ENCODE measurements around the gene LRRC39. TPM values are rescaled to one million over a fixed set of nuclear protein-coding genes. Genes with fewer than 3 reads are reported as not detected.
A peak's percentile ranks its signal among the peaks of the same experiment; 100 is the strongest.

The LRRC39 gene
- total RNA-seq, 1 donor from 2014 or later = 0.73 TPM

GRCh38 chr1:100131623-100132022 lies 46.4 kb downstream of the LRRC39 start:
- no peaks in the 10 kb centered on the region for H3K36me3 Mint-ChIP-seq (ENCODE audit: unreplicated experiment)
- H3K27me3 Mint-ChIP-seq (ENCODE audit: unreplicated experiment) = no peaks in the 10 kb centered on the region
- no peak for DNase-seq (ENCODE audit: extremely low spot score, unreplicated experiment)
- peaks cover 29% of the 10 kb centered on the region for H3K4me1 Mint-ChIP-seq (ENCODE audit: unreplicated experiment)
- H3K4me3 Mint-ChIP-seq (ENCODE audit: unreplicated experiment) = peak overlapping the region; percentile 98
- TF ChIP-seq, protein P1, sequence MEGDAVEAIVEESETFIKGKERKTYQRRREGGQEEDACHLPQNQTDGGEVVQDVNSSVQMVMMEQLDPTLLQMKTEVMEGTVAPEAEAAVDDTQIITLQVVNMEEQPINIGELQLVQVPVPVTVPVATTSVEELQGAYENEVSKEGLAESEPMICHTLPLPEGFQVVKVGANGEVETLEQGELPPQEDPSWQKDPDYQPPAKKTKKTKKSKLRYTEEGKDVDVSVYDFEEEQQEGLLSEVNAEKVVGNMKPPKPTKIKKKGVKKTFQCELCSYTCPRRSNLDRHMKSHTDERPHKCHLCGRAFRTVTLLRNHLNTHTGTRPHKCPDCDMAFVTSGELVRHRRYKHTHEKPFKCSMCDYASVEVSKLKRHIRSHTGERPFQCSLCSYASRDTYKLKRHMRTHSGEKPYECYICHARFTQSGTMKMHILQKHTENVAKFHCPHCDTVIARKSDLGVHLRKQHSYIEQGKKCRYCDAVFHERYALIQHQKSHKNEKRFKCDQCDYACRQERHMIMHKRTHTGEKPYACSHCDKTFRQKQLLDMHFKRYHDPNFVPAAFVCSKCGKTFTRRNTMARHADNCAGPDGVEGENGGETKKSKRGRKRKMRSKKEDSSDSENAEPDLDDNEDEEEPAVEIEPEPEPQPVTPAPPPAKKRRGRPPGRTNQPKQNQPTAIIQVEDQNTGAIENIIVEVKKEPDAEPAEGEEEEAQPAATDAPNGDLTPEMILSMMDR (IDR thresholded peaks at IDR 0.05) = no peak
- no peak overlapping the region for H3K27ac Mint-ChIP-seq (ENCODE audit: unreplicated experiment)
- no peaks in the 10 kb centered on the region for H3K9me3 Mint-ChIP-seq (ENCODE audit: unreplicated experiment)

- H3K4me3 Mint-ChIP-seq (ENCODE audit: unreplicated experiment) = no peak overlapping the region
- no peaks in the 10 kb centered on the region for H3K36me3 Mint-ChIP-seq (ENCODE audit: unreplicated experiment)
- no peaks in the 10 kb centered on the region for H3K27me3 Mint-ChIP-seq (ENCODE audit: unreplicated experiment)
- H3K9me3 Mint-ChIP-seq (ENCODE audit: unreplicated experiment) = no peaks in the 10 kb centered on the region
- DNase-seq (ENCODE audit: extremely low spot score, unreplicated experiment) = no peak
- H3K4me1 Mint-ChIP-seq (ENCODE audit: unreplicated experiment) = peaks cover 29% of the 10 kb centered on the region
- TF ChIP-seq, protein P1 (IDR thresholded peaks at IDR 0.05) = no peak
- no peak overlapping the region for H3K27ac Mint-ChIP-seq (ENCODE audit: unreplicated experiment)
These were observed 47.4 kb downstream of the LRRC39 start for GRCh38 chr1:100130552-100131077.

DNA sequence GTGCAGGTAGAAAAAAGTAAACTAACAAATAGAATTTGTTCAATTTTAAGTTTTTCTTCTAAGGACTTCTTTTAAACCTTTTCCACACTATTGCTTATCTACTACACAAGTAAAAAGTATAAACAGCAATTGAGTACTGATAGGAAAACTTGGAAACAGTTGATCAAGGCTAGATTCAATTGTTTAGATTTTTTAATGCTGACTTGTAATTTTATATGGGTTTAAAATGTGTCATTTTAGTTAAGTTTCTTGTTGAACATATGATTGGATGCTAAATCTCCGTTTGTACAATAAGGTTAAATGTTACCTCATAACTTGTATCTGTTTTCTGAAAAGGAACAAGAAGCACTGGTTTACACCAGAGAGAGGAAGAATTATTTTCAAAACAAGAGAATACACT lies 50.8 kb downstream of the LRRC39 start:
- Mint-ChIP-seq H3K4me1 (ENCODE audit: unreplicated experiment) (peaks cover 8% of the 10 kb centered on the region), H3K9me3 (ENCODE audit: unreplicated experiment) (no peaks in the 10 kb centered on the region), H3K27ac (ENCODE audit: unreplicated experiment) (no peak overlapping the region), H3K4me3 (ENCODE audit: unreplicated experiment) (no peak overlapping the region), H3K36me3 (ENCODE audit: unreplicated experiment) (no peaks in the 10 kb centered on the region), H3K27me3 (ENCODE audit: unreplicated experiment) (no peaks in the 10 kb centered on the region)
- TF ChIP-seq, protein P1 (IDR thresholded peaks at IDR 0.05) = no peak
- DNase-seq (ENCODE audit: extremely low spot score, unreplicated experiment) = no peak

- Mint-ChIP-seq H3K36me3 (ENCODE audit: unreplicated experiment) (peaks cover 7% of the 10 kb centered on the region), H3K9me3 (ENCODE audit: unreplicated experiment) (no peaks in the 10 kb centered on the region), H3K4me1 (ENCODE audit: unreplicated experiment) (no peaks in the 10 kb centered on the region), H3K27me3 (ENCODE audit: unreplicated experiment) (no peaks in the 10 kb centered on the region), H3K27ac (ENCODE audit: unreplicated experiment) (no peak overlapping the region), H3K4me3 (ENCODE audit: unreplicated experiment) (no peak overlapping the region)
- DNase-seq (ENCODE audit: extremely low spot score, unreplicated experiment) = no peak
- TF ChIP-seq, protein P1 (IDR thresholded peaks at IDR 0.05) = no peak
These were observed 55.9 kb downstream of the LRRC39 start for GRCh38 chr1:100122177-100122576.

- Mint-ChIP-seq H3K36me3 (ENCODE audit: unreplicated experiment) (peaks cover 7% of the 10 kb centered on the region), H3K4me1 (ENCODE audit: unreplicated experiment) (peaks cover 3% of the 10 kb centered on the region), H3K4me3 (ENCODE audit: unreplicated experiment) (no peak overlapping the region), H3K27me3 (ENCODE audit: unreplicated experiment) (no peaks in the 10 kb centered on the region), H3K9me3 (ENCODE audit: unreplicated experiment) (no peaks in the 10 kb centered on the region), H3K27ac (ENCODE audit: unreplicated experiment) (no peak overlapping the region)
- TF ChIP-seq, protein P1 (IDR thresholded peaks at IDR 0.05) = no peak
- no peak for DNase-seq (ENCODE audit: extremely low spot score, unreplicated experiment)
These were observed 62.5 kb downstream of the LRRC39 start for GRCh38 chr1:100115524-100115923.

All from osteocyte (in vitro differentiated cells).